HG02938 (cell line): ENCODE measurements around the gene TMEM72.

Source experiments
- ATAC-seq: cut with Tn5 transposase; IDR thresholded peaks from one replicate; pipeline ENCODE4 v1.9.1; 2021; ENCODE audit warnings: mild to moderate bottlenecking, moderate library complexity; ENCODE audit not compliant: unreplicated experiment

The TMEM72 gene

DNA sequence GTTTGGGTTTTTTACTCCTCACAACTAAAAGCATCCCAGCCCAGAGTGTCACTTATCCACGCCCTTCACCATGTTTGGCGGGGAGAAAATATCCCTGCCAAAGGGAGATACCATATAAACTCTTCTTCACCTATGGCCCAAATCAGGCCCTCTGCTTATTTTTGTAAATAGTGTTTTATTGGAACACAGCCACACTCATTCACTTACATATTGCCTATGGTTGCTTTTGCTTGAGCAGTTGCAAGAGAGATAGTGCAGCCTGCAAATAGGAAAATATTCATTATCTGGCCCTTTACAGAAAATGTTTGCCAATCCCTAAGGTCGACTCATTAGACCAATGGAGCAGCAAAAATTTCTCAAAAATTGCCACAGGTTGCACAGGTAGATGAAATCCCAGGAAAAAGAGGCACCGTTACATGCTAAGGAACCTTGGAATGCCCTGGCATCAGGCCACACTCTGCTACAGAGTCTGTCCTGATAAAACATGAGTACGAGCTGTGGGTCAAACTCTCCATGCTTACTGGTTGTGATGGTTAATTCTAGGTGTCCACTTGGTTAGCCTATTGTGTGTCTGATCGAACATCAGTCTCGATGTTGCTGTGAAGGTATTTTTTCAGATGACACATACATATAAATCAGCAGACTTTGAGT lies 40.6 kb downstream of the TMEM72 start:
- ATAC-seq = no peak

- no peak for ATAC-seq
These were observed 41.7 kb downstream of the TMEM72 start for GRCh38 chr10:44952779-44953231.

GRCh38 chr10:44954042-44954441 lies 42.9 kb downstream of the TMEM72 start:
- ATAC-seq = no peak

DNA sequence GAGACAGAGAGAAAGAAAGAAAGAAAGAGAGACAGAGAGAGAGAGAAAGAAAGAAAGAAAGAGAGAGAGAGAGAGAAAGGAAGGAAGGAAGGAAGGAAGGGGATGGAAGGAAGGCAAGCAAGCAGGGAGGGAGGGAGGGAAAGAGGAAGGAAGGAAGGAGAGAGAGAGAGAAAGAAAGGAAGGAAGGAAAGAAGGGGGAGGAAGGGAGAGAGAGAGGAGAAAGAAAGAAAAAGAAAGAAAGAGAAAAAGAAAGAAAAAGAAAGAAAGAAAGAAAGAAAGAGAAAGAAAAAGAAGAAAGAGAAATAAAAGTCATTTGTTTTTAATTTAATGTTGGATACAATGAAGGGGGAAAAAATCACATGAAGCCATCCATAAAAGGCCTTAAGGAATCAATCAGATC lies 43.8 kb downstream of the TMEM72 start:
- ATAC-seq = no peak

GRCh38 chr10:44955413-44956070 lies 44.4 kb downstream of the TMEM72 start:
- ATAC-seq = no peak

DNA sequence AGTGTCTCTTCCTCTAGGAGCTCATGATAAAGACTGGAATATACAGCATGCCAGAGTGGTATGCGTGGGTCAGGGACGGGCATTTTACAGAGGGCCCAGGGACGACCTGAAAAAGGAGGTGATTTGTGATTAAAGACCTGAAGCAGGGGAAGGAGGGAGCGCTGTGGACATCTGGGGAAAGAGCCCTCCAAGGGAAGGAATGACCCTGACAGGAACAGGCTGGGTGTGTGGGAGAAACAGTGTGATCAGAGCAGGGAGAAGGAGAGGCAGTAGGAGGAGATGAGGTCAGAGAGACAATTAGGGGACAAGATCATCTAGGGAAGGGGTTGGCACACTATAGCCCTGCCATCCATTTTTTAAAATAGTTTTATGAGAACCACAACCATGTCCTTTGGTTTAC lies 45.1 kb downstream of the TMEM72 start:
- no peak for ATAC-seq

GRCh38 chr10:44956717-44957706 lies 45.9 kb downstream of the TMEM72 start:
- ATAC-seq = no peak

- no peak for ATAC-seq
These were observed 47.2 kb downstream of the TMEM72 start for GRCh38 chr10:44958196-44958897.

DNA sequence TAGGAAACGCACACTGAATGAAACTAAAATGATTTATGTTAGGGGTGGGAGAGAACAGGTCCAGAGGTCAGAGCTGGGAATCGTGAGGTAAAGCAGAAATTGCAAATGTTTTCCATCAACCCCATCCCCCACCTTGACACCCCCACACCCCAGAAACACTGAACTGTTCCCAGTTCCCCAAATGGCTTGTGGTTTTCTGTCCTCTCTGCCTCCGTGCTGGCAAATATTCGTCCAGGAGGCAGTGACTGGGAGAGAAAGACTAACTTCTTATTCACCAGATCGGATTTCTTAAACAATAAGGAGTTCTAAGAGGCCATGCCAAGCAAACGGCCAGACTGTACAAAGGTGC lies 47.7 kb downstream of the TMEM72 start:
- ATAC-seq = no peak

GRCh38 chr10:44959247-44960087 lies 48.3 kb downstream of the TMEM72 start, which contains the start of gene RASSF4:
RASSF4 (plus strand) TSS chr10:44959802; CDS start chr10:44970203, 10,401 bp downstream.
- ATAC-seq = peak; percentile 92

DNA sequence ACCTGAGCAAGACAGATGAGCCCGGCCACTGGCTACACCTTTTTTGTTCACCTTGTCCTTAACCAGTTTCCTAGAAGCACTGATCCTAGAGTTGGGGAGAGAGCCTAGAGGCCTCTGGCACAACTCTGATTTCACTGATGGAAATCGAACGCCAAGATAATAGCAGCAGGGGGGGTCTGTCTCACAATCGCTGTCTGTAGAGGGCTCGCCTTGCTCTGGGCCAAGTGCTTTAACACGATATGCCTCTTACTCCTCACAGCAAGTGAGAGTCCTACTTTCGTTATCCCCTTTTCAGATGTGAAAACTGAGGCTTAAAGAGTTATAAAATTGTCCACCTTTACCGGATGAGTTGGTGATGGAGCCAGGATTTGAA lies 48.9 kb downstream of the TMEM72 start:
- ATAC-seq = no peak

DNA sequence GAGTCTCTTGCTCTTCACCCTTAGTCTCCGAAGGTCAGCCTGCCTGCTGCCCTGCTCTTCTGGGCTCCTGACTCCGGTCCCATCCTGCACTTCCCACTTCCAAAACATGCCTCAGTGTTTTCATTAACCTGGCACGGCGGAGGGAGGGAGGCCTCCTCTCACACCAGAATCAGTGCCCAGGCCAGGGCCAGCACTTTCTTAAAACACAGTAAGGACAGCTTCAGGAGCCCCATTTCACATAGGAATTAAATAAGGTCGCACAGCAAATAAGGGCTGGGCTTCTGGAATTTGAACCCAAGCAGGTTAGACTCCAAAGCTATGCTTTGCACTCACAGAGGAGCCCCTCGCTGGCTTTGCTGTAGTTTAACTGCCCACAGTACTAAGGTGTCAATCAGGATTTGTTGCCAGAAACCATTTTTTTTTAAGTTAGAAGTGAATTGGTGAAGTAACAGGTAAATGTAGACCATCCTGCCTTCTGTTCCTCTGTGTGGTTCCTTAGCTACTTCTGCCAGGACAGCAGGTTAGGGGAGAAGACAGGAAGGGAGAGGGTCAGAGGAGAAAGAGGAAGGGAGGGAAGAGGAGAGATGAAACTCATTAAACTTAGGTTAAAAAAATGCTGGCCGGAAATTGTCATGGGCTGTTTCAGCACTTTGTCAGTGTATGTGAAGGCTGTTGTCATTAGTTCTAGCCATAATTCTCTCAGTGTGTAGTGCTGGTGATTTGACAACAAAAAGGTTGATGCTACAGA lies 49.5 kb downstream of the TMEM72 start:
- no peak for ATAC-seq

DNA sequence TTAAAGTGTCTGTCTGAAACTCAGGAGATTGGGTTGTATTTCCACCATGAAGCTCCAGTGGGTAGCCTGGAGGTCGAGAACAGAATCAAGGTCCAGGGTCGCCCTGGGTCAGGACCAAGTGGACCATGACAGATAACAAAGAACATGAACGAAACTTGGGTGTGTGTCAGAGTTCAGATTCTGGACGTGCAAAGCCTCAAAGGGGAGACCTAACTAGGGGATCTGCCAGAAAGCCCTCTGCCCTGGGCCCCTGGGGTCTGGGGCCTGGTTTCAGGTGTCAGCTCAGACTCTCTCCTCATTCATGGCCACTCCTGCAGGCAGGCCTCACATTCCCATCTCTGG lies 50.1 kb downstream of the TMEM72 start:
- no peak for ATAC-seq

- ATAC-seq = no peak
These were observed 51.0 kb downstream of the TMEM72 start for GRCh38 chr10:44961931-44962750.

DNA sequence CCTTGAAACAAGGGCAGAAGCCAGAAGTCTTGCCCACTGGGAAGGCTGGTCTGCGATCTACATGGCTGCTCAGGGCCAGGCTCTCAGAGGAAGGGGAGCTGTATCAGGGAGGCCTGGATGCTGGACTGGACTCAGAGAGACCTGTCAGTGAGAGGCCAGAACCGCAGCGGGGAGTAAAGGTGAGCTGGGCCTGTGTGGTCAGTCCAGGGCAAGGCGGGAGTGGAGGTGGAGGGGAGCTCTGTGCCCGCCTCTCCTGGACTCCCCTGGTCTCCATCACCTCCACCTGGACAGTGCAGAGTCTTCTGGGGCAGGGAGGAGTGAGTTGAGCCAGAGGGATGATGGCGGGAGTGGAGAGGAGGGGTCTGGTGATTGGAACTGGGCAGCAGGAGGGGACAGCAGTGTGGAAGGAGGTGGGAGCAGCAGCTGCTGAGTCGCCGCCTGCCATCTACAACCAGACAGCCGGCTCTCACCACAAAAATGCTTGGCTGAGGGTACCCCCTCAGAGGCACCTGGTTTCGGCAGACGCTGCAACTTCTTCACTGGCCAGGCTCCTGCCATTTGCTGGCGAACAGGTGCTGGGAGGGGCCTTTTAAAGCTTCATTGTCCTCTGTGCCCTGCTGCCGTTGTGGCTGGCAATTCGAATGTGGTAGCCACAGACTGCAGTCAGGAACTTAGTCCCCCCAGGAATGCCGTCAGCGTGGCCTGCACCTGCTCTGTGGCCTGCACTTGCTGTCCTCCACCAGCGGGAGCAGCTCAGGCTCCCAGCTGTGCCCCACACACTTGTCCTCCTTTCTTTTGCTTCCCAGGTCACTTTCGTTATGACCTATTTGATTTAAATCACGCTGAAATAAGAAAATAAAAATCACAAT lies 52.0 kb downstream of the TMEM72 start:
- no peak for ATAC-seq

DNA sequence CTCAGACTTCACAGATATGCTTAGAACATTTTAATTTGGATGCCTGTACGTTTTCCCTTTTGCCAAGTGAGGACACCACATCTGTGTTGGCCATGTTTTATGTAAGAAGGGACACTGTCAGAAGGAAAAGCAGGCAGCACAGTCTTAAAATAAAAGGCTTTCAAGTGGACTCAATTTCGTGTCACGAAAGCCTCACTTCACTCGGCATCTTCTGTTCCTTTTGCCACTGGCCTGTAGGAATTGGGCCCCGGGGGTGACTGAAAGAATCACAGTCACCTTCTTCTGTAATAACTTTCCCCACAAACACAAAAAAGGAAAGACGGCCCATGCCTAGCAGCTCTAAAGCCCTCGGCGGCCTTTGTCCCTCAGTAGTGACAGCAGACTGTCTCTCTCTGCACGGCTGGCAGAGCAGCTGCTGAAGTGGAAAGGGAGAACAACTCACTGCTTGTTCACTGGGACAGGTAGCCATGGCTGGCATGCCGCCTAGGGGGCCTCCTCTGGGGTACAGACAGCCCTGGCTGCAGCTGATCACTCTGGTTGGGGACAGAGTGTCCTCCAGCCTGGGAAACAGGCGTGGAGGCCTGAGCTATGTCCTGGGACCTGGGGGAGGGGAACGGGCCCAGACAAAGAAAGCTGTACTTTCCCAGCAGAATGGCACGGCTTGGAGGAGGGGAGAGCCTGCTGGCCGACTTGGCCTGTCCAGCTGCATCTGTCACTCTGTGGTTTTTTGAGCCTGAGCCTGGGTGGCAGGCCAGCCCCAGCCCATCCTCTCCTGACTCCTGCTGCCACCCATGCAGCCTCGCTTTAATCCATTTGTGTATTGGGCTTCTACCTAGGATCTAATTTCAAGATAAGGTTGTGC lies 52.9 kb downstream of the TMEM72 start:
- no peak for ATAC-seq

DNA sequence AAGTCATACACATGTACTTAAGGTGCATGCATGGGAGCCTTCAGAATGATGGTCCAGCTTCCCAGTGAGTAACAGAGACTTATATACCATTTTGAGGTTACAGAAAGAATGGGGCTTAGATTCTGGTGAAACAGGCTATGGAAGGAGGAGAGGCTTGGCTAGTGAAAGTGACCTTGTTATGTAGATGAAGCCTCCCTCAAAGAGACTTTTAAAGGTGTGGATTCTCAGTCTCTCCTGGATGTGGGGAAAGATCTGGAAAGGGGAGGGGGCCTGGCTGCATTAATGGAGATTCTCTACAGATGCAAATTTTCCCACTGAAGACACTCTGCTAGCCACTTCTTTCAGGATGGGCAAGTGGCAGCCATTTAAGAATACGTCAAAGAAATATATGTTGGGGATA lies 54.0 kb downstream of the TMEM72 start:
- ATAC-seq = no peak
